HepG2 (cell line): ENCODE data around the gene OR5V1. TPM values are rescaled to one million over a fixed set of nuclear protein-coding genes. Genes with fewer than 3 reads are reported as not detected.
A peak's percentile ranks its signal among the peaks of the same experiment; 100 is the strongest.

Experiments used
- ATAC-seq: fragments of 200-7000 bp; cut with Tn5 transposase; 3 replicates; pipeline ENCODE4 v1.9.1; 2020; ENCODE audit warnings: mild to moderate bottlenecking, moderate library complexity
- BruUV-seq: library from RNA; stranded (reverse); fragments of 400-500 nt; replicated peaks from 2 replicates; lab custom pipeline; 2021; lab: Mats Ljungman, UMichigan
- CTCF ChIA-PET: fragments of 300-600 bp; formaldehyde crosslinking; extraction: SDS; loops from one replicate; lab custom pipeline; 2021; ENCODE audit warnings: low total read pairs, inconsistent platforms, low intra/inter-chr PET ratio; lab: Yijun Ruan, JAX
- POLR2A ChIA-PET: fragments of 350-600 bp; sonication (Branson Sonifier 250); formaldehyde crosslinking; loops from one replicate; lab custom pipeline; 2020; ENCODE audit warnings: antibody characterized with exemption, inconsistent platforms; lab: Yijun Ruan, JAX
- DNase-seq: peaks from one replicate; pipeline ENCODE4 v3.0.0-alpha.2; 2015; ENCODE audit warnings: low spot score
- FAIRE-seq: peaks from 3 replicates; lab custom pipeline; 2011; peaks lifted over from hg19 to GRCh38; lab: Jason Lieb, UNC
- H2AFZ ChIP-seq: one replicate; pipeline ENCODE4 v1.6.1; 2011; ENCODE audit warnings: low read length, inconsistent platforms
- H3K27ac ChIP-seq: fragments of 300-600 bp; 3 replicates; pipeline ENCODE4 v1.8.0; 2011; ENCODE audit warnings: mixed run types, mild to moderate bottlenecking, mixed read lengths, low read length, inconsistent platforms; ENCODE audit not compliant: insufficient read depth; ENCODE audit errors: extremely low read length
- H3K27me3 ChIP-seq, 2 experiments: fragments of 200-600 bp in 1 of 2; 2 replicates in 1 of 2; 3 replicates in 1 of 2; pipeline versions ENCODE4 v1.6.0 to v1.8.0; 2011; ENCODE audit warnings: low read length in 2 of 2, mild to moderate bottlenecking in 2 of 2, moderate library complexity in 2 of 2, inconsistent platforms in 1 of 2; ENCODE audit not compliant: insufficient read depth in 2 of 2, control insufficient read depth in 1 of 2
- H3K36me3 ChIP-seq, 2 experiments: fragments of 200-600 bp in 1 of 2; replicated peaks in 1 of 2; 2 replicates in 1 of 2; 3 replicates in 1 of 2; pipeline versions ENCODE4 v1.5.1 to v1.8.0; 2011; ENCODE audit warnings: low read length in 2 of 2, inconsistent platforms in 1 of 2; ENCODE audit not compliant: insufficient read depth in 2 of 2, control insufficient read depth in 1 of 2
- H3K4me1 ChIP-seq: 2 replicates; pipeline ENCODE4 v1.5.1; 2012; ENCODE audit warnings: low read length, inconsistent platforms; ENCODE audit not compliant: insufficient read depth
- H3K4me2 ChIP-seq: 2 replicates; pipeline ENCODE4 v1.6.0; 2011; ENCODE audit warnings: low read depth, low read length, inconsistent platforms
- H3K4me3 ChIP-seq, 3 experiments: fragments of 200-600 bp in 1 of 3; sonication (generic), shearing (Covaris generic) in 1 of 3; replicated peaks in 1 of 3; 2 replicates each; pipeline ENCODE4 v1.5.1; 2011 to 2016; ENCODE audit warnings: low read length in 3 of 3, inconsistent platforms in 2 of 3, low read depth in 2 of 3, mild to moderate bottlenecking in 2 of 3, control low read depth in 1 of 3, mixed read lengths in 1 of 3; ENCODE audit not compliant: insufficient read depth in 1 of 3
- H3K79me2 ChIP-seq: one replicate; pipeline ENCODE4 v1.6.1; 2011; ENCODE audit warnings: low read length, inconsistent platforms; ENCODE audit not compliant: insufficient read depth
- H3K9ac ChIP-seq: 2 replicates; pipeline ENCODE4 v1.6.0; 2011; ENCODE audit warnings: mild to moderate bottlenecking, low read depth, low read length, inconsistent platforms; ENCODE audit not compliant: insufficient read depth
- H3K9me3 ChIP-seq: 2 replicates; pipeline ENCODE4 v1.5.1; 2012; ENCODE audit warnings: mild to moderate bottlenecking, low read length
- H4K20me1 ChIP-seq: 2 replicates; pipeline ENCODE4 v1.6.0; 2011; ENCODE audit warnings: inconsistent platforms, mild to moderate bottlenecking, low read length, moderate library complexity; ENCODE audit not compliant: insufficient read depth
- ATRX ChIP-seq: sonication (generic); formaldehyde crosslinking; IDR thresholded peaks from 2 replicates; pipeline ENCODE4 v1.4.0; 2020; ENCODE audit warnings: missing genetic modification reagents, borderline replicate concordance
- ELK4 ChIP-seq: sonication (generic); formaldehyde crosslinking; IDR thresholded peaks from 2 replicates; pipeline ENCODE4 v1.9.0; 2021; ENCODE audit warnings: missing genetic modification reagents, borderline replicate concordance
- GATA4 ChIP-seq: sonication (generic); IDR thresholded peaks from 2 replicates; pipeline ENCODE4 v1.6.1; 2016; ENCODE audit warnings: antibody characterized with exemption, low read depth, borderline replicate concordance
- STAG1 ChIP-seq: sonication (generic); formaldehyde crosslinking; IDR thresholded peaks from 2 replicates; pipeline ENCODE4 v1.4.0; 2020; ENCODE audit warnings: missing genetic modification reagents
- U2AF2 ChIP-seq: fragments of 200-400 bp; formaldehyde crosslinking; IDR thresholded peaks from 2 replicates; pipeline ENCODE4 v1.6.1; 2017; ENCODE audit warnings: low read depth, mild to moderate bottlenecking, low read length
- ZNF496 ChIP-seq: sonication (generic); formaldehyde crosslinking; IDR thresholded peaks from 2 replicates; pipeline ENCODE4 v1.8.1; 2023; ENCODE audit warnings: mild to moderate bottlenecking, moderate library complexity, missing genetic modification reagents; ENCODE audit not compliant: insufficient replicate concordance
- ZNF614 ChIP-seq: IDR thresholded peaks from 2 replicates; pipeline ENCODE4 v1.6.1; 2018; ENCODE audit warnings: missing biosample characterization, missing genetic modification reagents, inconsistent platforms, borderline replicate concordance
- ZNF749 ChIP-seq: sonication (generic); formaldehyde crosslinking; IDR thresholded peaks from 2 replicates; pipeline ENCODE4 v1.8.0; 2022; ENCODE audit warnings: mild to moderate bottlenecking, missing genetic modification reagents, moderate library complexity, borderline replicate concordance
- WGBS: methylation state at CpG from one replicate; pipeline ENCODE4 v1.1.6; 2017; ENCODE audit warnings: low lambda C conversion rate; 5-methylcytosine and 5-hydroxymethylcytosine counted together
- in situ Hi-C: cut with HindIII; loops from 2 replicates; pipeline ENCODE4 v1.10.0; 2017; ENCODE audit warnings: low pct_unique_long_range_greater_than_20kb; ENCODE audit not compliant: extremely low pct_ligation_motif_present
- intact Hi-C: fragments of 100-400 bp; cut with micrococcal nuclease; formaldehyde crosslinking; loops from one replicate; pipeline ENCODE4 v1.10.0; 2022; ENCODE audit not compliant: unreplicated experiment
- polyA plus RNA-seq, 8 experiments: library from polyadenylated mRNA; depleted of rRNA in 3 of 8; stranded (reverse) in 7 of 8; unstranded in 1 of 8; fragments of >200 nt; fragmentation: Illumina TruSeq in 4 of 8; extraction: Trizol in 4 of 8; gene quantifications; 2 replicates each; pipeline versions ENCODE4 v1.2.1 to v1.2.3, GENCODE V29; 2011 to 2016; ENCODE audit warnings: low read depth in 4 of 8, missing spikeins in 1 of 8, mixed read lengths in 1 of 8; ENCODE audit not compliant: insufficient read depth in 1 of 8
- total RNA-seq, 5 experiments: library from RNA; depleted of rRNA; stranded (reverse); fragments of >200 nt; fragmentation: Illumina TruSeq; extraction: Trizol; gene quantifications; 2 replicates each; pipeline ENCODE4 v1.2.3, GENCODE V29; 2016; ENCODE audit warnings: low read depth in 1 of 5

OR5V1 gene
- total and polyA plus RNA-seq, 2 of the 13 experiments (the other 11 are each of a cell fraction or from before 2014, with no cell fraction given): not detected

- TF ChIP-seq ZNF496 (CRISPR knock-in tag): no peak
Observed at GRCh38 chr6:29375191-29375590, 6.5 kb upstream of the OR5V1 start, which contains the start of gene OR12D3 (continued).

GRCh38 chr6:29355603-29356002 lies 13.1 kb downstream of the OR5V1 start:
- TF ChIP-seq ATRX (CRISPR knock-in tag) (no peak), STAG1 (CRISPR knock-in tag) (peak; percentile 36; the same call in 1 of the 2 replicates), U2AF2 (no peak), ELK4 (no peak), GATA4 (no peak), ZNF749 (CRISPR knock-in tag) (no peak), ZNF614 (CRISPR knock-in tag) (no peak)
- no peaks in the 10 kb centered on the region for H3K27me3 ChIP-seq
- no peak for FAIRE-seq
- H2AFZ ChIP-seq: no peak overlapping the region
- intact Hi-C loops (no loop called here), in situ Hi-C loops (no loop called here)
- H3K79me2 ChIP-seq: no peaks in the 10 kb centered on the region
- ChIA-PET CTCF (no interaction called here), POLR2A (no interaction called here)
- H4K20me1 ChIP-seq: no peaks in the 10 kb centered on the region
- no TSS peak for BruUV-seq
- H3K4me3 ChIP-seq: no peak overlapping the region
- no peak for DNase-seq
- H3K27ac ChIP-seq: no peak overlapping the region
- no peak overlapping the region for H3K4me2 ChIP-seq
- H3K9ac ChIP-seq: no peak overlapping the region
- H3K9me3 ChIP-seq: no peaks in the 10 kb centered on the region
- no peak for ATAC-seq
- H3K4me1 ChIP-seq: no peaks in the 10 kb centered on the region
- 0% methylated on average over 1 of the region's 1 CpG for WGBS
- no peaks in the 10 kb centered on the region for H3K36me3 ChIP-seq
